Activated effector memory CD4-positive, alpha-beta T cell treated with anti-CD3 and anti-CD28 coated beads, Interleukin-2, amount 50 U/mL, for 16 hours (primary cell): ENCODE results near the gene SLC22A1.
"Not testable (repeated sequence)": the region's sequence is repeated elsewhere in the genome, so short reads cannot be mapped to it uniquely, and the experiment has no call there.

Source experiments
- DNase-seq: peaks from one replicate; pipeline ENCODE4 v3.0.0-alpha.2; 2020

The SLC22A1 gene

DNA sequence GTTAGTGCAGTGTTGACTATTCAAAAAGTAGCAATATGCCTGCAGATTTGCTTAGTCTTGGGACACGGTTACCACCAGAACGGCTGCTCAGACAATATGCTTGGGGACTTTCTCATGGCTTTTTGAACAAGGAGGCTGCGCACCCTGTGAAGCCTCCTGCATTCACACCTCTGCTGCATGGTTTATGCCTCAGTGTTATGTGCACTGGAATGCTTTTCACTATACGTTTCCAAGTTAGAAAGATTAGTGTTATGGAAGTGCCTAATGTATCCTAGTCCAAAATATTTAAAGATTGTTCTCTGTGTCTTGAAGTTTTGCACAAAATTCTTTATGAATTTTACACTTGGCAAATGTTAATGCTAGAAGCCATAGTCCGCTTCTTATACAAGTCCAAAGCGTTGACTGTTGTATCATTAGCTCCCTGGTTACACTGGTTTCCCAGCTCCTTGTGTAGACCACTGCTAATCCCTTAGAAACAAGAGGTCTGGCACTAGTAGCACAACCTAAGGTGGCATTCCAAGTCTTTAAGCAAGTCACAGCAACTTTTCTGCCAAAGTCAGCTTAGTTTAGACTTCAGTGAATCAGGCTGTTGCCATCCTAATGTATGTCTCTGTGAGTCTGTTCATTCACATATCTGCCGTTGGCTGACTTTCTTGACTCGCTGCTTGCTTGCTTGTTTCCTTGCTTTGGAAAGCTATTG lies 26.3 kb upstream of the SLC22A1 start:
- DNase-seq: no peak

DNA sequence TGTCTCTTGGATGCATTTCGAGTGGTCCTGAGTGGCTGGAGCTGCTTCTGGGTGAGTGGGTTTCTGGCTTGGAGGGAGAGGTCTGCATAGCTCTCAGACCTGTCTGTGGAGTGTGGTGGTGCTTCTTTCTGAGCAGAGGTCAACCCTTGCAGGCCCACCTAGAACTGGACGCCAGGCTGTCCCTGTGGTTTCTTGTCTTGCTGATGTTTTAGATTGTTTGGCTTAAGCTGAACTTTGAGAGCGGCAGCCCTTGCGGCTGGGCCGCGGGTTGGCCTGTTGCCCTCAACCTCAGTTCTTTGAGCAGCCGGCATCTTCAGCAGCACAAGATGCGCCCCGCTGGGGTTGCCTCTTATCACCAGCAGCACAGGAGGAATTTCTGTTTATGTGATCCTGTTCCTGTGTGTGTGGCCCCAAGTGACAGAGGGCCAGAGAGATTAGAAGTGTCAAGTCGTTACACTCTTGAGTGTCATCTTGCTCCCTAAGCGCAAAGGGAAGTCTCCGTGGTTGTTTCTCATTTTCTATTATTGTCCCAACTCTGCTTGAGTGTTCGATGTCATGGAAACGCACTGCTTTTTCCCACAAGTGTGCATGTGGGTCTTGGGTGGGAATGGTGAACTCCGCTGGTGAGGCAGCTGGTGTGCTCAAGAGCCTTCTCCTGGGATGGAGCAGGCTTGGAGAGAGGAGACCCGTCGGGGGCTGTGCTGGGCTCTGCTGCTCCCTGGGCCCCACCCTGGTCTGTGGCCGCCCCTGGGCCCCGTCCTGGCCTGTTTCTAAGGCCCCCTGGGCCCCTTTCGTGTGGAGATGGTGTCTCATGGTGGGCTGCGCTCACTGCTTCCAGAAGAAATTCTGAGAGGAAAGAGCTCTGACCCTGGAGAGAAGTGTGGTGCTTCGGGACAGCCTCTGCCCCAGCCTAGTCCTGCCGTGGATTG lies 20.1 kb upstream of the SLC22A1 start:
- no peak for DNase-seq

DNA sequence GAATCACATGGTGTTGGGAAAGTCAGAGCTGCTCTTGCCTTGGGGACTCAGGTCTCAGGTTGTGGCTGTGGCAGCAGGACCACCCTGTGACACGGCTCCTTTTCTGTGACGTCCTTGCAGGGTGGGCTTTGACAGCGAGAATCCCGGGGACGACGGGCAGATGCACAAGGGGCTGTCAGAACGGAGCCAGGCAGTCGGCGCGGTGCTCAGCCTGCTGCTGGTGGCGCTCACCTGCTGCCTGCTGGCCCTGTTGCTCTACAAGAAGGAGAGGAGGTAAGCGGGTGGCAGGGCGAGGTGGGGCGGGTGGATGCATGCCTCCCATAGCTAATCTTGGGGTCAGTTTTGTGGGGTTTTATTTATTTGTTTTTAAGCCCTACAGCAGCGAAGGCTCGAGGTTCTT lies 19.2 kb upstream of the SLC22A1 start:
- DNase-seq: no peak

DNA sequence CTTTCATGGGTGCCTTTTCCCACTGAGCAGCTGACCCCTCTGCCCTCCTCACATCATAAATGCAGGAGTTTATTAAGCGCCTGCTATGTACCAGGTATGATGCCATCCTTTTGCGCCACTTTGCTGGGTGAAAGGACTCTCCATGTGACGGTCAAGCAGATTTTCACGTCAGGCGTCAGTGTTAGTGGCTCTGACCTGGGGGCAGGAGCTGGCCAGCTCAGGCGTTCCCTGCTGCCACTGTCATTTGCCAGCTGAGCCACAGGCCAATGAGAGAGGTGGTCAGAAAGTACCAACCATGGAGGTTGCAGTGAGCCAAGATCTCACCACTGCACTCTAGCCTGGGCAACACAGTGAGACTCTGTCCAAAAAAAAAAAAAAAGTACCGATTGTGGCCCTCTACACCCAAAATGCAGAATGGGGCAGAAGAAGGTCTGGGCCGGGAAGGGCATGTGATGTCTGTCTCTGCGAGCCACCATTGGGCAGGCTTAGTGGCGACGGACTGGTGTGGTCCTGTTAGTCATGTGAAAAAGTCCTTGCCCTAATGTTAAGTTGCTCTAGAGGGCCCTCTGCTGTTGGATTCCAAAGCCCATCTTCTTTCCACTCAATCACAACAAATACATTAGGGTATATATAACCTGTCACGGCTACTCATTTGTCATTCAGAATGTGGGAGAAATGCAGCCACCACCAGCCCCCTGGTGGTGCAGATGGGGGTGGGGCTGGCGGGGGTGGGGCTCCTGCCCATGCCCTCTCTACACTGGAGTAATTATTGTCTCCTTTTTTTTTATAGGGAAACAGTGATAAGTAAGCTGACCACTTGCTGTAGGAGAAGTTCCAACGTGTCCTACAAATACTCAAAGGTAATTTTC lies 18.4 kb upstream of the SLC22A1 start:
- no peak for DNase-seq

GRCh38 chr6:160103825-160104100 lies 17.9 kb upstream of the SLC22A1 start:
- no peak for DNase-seq

DNA sequence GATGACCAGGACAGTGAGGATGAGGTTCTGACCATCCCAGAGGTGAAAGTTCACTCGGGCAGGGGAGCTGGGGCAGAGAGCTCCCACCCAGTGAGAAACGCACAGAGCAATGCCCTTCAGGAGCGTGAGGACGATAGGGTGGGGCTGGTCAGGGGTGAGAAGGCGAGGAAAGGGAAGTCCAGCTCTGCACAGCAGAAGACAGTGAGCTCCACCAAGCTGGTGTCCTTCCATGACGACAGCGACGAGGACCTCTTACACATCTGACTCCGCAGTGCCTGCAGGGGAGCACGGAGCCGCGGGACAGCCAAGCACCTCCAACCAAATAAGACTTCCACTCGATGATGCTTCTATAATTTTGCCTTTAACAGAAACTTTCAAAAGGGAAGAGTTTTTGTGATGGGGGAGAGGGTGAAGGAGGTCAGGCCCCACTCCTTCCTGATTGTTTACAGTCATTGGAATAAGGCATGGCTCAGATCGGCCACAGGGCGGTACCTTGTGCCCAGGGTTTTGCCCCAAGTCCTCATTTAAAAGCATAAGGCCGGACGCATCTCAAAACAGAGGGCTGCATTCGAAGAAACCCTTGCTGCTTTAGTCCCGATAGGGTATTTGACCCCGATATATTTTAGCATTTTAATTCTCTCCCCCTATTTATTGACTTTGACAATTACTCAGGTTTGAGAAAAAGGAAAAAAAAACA lies 16.6 kb upstream of the SLC22A1 start:
- no peak for DNase-seq

- no peak for DNase-seq
Measured at GRCh38 chr6:160106010-160106409, 15.6 kb upstream of the SLC22A1 start.

GRCh38 chr6:160106701-160107100 lies 14.9 kb upstream of the SLC22A1 start:
- DNase-seq: no peak

- DNase-seq: no peak
Measured at GRCh38 chr6:160108077-160108476, 13.5 kb upstream of the SLC22A1 start.

DNA sequence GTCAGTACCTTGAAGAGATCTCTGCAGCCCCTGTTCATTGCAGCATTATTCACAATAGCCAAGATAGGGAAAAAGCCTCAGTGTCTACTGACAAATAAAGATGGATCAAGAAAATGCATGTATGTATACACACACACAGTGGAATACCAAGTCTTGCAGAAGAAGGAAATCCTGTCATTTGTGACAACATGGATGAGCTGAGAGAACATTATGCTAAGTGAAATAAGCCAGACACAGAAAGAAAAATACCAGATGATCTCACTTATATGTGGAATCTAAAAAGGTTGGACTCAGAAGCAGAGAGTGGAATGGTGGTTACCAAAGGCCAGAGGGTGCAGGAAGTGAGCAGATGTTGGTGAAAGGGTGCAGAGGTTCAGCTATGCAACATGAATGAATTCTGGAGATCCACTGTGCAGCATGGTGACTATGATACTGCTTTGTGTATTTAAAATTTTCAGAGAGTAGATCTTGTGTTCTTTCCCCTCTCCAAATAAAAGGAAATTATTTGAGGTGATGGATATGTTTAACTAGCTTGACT lies 11.0 kb upstream of the SLC22A1 start:
- DNase-seq: no peak

DNA sequence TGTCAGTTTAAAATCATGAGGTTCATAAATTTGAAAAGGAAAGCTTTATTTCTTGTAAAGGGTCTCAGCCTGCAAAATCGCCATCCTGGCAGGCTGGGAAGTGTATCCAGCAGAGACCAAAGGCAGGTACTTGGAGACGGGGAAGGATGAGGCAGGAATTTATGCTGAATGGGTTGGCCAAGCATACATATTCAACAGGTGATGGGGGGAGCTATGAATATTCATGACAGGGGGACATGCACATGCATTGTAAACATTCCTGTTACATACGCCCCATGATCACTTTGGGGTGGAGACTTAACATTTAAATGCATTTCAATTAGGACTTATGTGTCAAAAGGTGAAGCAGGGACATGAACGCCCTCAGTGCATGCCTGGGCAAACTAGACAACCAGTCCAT lies 9.8 kb upstream of the SLC22A1 start:
- DNase-seq: no peak

GRCh38 chr6:160112628-160113299 lies 8.9 kb upstream of the SLC22A1 start:
- DNase-seq: no peak

GRCh38 chr6:160114536-160114935 lies 7.1 kb upstream of the SLC22A1 start:
- DNase-seq: not testable (repeated sequence)

DNA sequence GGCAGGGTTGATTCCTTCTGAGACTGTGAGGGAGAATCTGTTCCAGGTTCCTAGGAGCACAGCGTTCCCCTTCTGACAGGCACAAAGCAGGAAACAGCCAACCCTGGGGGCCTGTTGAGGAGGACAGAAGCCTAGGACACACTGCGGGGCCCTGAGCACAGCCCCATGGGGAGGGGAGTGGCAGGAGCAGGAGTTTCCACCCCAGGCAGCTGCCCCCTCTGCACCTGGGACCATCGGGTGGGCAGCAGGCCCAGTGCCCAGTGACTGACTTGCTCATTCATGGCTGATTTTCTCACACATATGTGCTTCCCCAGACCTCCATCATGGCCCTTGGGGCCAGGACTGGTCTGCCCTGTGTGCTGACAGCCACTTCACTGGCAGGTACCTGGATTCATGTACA lies 6.2 kb upstream of the SLC22A1 start:
- no peak for DNase-seq

DNA sequence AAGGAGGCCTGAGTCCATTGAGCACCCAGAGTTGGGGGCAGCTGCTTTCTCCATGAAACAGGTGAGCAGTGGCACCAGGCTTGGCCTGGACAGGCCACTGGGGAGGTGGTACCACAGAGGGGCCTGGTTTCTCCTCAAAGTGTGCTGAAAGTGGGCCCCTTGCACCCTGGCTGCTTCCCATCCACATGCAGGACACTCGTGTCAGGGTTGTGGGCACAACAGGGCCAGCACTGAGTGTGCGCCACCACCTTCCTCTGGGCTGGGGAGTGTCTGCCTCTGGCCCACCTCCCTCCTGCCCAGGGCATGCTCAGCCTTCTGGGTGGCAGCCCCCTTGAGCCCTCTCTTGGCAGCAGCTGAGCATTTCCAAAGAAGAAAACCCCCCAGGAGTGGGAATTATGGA lies 5.2 kb upstream of the SLC22A1 start:
- DNase-seq: no peak

DNA sequence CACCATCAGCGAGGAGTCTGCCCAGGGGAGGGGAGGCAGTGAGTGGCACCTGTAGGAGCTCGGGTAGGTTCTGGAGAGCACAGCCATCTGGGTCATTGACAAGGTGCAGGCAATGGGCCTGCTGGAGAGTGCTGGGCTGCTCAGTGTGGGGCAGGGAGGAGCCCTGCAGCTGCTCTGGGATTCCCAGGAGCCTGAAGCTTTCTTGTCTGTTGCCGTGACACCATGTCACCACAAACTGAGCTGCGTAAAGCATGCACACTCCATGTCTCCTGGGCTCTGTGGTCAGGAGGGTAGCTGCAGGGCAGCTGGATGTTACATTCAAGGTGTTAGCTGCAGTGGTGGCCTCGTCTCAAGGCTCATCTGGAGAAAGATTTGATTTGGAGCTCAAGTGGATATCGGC lies 4.5 kb upstream of the SLC22A1 start:
- no peak for DNase-seq

DNA sequence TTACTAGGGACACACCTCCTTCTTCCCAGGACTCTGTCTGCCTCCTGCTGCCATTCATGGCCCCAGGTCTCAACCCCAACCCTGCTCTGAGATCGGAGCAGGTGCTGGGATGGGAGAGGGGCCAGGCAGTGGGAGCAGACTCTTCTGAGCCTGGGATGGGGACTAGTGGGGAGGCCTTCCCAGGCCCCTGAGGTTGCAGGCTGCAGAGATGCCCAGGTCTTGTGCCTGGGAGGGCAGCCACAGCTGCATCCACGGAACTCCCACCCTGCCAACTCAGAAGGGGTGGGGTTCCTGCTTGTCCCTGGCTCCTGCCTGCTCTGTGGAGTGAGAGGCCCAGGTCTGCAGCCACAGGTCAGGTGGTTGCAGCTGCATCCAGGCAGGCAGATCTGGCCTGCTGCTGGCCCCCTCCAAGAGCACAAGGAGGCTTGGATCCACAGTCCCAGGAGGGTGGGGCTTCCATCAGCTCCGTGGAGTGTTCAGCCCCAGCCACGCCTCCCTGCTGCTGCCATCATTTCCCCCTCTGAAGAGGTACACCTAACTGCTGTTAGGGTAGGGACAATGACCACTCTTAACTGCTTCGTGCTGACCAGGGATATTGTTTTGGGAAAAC lies 2.9 kb upstream of the SLC22A1 start:
- no peak for DNase-seq

DNA sequence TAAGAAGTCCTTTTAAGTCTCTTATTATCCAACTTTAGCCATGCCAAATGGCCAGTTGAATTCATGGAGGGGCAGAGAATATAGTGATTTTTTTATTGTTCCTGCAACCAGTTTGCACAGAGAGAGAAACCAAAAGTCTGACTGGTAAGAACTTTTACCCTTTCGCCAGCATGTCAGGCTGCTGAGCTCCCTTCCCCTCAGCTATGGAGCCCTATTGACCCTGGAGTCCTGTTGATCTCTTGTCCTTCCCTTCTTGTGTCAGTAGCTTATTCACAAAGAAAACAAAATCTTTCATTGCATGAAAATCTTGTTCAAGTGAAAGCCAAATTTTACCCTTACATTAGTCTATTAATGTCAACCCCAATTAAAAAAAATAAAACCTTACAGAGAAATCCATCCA lies 1.5 kb upstream of the SLC22A1 start:
- no peak for DNase-seq

- DNase-seq: peak; percentile 53
Measured at GRCh38 chr6:160121981-160122380, 366 bp downstream of the SLC22A1 start.

GRCh38 chr6:160122744-160123143 lies 1.1 kb downstream of the SLC22A1 start:
- peak; percentile 13 for DNase-seq

DNA sequence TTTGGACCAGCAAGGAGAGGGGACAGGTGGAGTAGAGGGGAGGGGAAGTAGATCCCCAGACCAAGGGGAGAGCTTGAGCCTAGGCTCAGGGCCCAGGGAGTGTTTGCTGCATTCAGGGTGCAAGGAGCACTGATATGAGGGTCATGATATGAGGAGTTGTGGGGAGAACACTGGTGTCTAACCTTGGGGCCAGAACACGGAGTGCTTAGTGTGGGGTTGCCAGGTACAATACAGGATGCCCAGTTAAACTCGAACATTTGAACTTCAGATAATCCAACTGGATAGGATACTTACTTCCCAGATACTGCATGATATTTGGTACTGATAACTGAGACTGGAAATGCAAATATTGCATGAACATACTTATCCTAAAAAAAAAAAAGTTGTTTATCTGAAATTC lies 2.4 kb downstream of the SLC22A1 start:
- peak; percentile 13 for DNase-seq

- peak; percentile 22 for DNase-seq
Measured at GRCh38 chr6:160124605-160125004, 3.0 kb downstream of the SLC22A1 start.
